Measurements from ENCODE around the gene GALNT14.

GALNT14 gene

DNA sequence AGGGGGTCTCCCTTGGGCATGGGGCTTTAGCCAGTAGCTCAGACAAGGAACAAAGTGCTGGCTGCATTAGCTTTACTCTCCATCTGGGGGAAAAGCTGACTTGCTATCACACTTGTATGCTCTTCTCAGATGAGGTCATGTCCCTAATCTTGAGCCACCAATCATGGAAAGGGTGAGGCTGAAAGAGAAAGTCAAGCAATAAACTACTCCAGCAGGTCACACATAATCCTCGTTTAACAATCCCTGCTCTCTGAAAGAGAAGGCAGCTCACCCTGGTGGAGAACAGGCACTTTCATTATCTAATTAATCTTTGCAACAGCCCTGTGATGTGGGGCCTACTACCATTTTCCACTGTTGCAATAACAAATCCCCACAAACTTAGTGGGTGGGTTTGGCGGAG is 201.3 kb downstream of the GALNT14 start:
- no peak for DNase-seq (ENCODE audit: low read depth)
- no peak overlapping the region for H3K4me3 ChIP-seq (ENCODE audit: low read depth, low read length)
- TF ChIP-seq, protein P1, sequence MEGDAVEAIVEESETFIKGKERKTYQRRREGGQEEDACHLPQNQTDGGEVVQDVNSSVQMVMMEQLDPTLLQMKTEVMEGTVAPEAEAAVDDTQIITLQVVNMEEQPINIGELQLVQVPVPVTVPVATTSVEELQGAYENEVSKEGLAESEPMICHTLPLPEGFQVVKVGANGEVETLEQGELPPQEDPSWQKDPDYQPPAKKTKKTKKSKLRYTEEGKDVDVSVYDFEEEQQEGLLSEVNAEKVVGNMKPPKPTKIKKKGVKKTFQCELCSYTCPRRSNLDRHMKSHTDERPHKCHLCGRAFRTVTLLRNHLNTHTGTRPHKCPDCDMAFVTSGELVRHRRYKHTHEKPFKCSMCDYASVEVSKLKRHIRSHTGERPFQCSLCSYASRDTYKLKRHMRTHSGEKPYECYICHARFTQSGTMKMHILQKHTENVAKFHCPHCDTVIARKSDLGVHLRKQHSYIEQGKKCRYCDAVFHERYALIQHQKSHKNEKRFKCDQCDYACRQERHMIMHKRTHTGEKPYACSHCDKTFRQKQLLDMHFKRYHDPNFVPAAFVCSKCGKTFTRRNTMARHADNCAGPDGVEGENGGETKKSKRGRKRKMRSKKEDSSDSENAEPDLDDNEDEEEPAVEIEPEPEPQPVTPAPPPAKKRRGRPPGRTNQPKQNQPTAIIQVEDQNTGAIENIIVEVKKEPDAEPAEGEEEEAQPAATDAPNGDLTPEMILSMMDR (IDR thresholded peaks at IDR 0.05; ENCODE audit: insufficient read depth, low read depth, low read length, missing control alignments): no peak

DNA sequence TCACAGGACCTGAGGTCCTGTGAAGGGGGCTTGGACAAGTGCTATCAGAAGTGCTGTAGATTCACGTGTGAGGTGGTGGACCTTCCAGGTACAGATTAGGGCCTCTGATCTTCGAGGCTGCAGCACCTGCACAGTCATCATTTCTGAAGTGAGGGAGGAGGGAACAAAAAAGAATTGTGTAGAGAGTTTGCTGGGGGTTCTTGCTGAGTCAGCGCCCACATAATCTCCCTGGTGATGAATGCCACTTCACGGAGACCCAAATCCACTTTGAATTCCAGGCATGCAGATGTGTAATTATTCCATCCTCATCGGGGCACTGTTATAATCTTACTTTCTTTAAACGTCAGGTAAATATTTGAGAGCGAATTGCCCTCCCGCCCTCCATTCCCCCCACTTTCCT is 202.4 kb downstream of the GALNT14 start:
- TF ChIP-seq, protein P1 (IDR thresholded peaks at IDR 0.05; ENCODE audit: insufficient read depth, low read depth, low read length, missing control alignments): no peak

DNA sequence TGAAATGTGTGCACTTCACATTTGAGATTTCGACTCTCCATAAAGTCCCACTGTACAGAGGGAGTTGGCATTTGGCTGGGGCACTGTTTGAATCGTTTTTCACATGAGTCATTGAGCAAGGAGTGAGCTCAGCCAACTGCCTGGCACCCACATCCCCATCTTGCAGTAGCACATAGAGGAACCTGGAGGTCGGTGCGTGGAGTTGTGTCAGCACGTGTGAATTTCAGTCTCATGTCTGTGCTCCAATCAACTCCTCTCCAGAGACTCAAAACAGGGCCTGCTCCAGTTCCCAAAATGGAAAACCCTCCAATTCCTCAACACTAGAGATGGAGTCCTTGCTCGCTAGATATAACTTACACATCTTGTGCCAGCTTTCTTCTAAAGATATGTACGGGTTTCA is 204.2 kb downstream of the GALNT14 start:
- TF ChIP-seq, protein P1 (IDR thresholded peaks at IDR 0.05; ENCODE audit: insufficient read depth, low read depth, low read length, missing control alignments): no peak
- no peak for DNase-seq (ENCODE audit: low read depth)
- no peak overlapping the region for H3K4me3 ChIP-seq (ENCODE audit: low read depth, low read length)

More for the DNA sequence above, 202.4 kb downstream of the GALNT14 start:
- no peak for DNase-seq (ENCODE audit: low read depth)
- no peak overlapping the region for H3K4me3 ChIP-seq (ENCODE audit: low read depth, low read length)

DNA sequence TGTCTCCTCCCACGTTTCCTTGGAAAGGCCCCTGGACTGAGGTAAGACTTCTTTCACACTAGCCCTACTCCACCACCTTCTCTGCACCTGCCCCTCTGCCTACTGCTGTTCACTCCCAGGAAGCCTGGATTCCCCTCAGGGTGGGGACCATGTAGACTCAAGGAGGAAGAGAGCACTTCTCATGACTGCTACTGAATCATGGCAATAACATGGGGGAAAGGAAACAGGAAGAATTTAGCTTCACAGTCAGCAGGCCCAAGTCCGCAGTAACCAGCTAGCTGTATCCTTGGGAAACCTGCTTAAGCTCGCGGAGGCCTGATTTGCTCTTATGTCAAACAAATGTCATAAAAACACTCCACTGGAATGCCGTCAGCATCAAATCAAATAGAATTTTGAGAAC is 204.7 kb downstream of the GALNT14 start:
- no peak for DNase-seq (ENCODE audit: low read depth)

DNA sequence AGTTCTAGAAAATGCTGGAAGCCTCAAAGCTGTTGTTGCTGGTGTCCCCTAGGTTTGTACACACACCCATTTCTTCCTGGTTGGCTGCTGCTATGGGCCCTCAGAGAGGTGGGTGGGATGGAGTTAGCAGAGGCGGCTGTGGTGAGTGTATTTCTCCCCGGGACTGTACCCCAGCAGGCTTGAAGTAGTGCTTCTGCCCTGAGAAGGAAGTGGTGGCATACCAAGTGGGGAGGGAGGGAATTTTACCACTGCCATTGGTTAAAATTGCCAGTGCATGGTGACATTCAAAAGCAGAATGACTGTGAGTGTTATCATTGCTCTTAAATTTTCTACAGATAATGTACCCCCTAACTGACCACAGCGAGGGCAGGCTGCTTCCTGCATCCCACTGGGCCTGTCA is 205.4 kb downstream of the GALNT14 start:
- H3K4me3 ChIP-seq (ENCODE audit: low read depth, low read length): no peak overlapping the region
- TF ChIP-seq, protein P1 (IDR thresholded peaks at IDR 0.05; ENCODE audit: insufficient read depth, low read depth, low read length, missing control alignments): no peak
- DNase-seq (ENCODE audit: low read depth): no peak

More for the DNA sequence above, 204.7 kb downstream of the GALNT14 start:
- no peak overlapping the region for H3K4me3 ChIP-seq (ENCODE audit: low read depth, low read length)
- TF ChIP-seq, protein P1 (IDR thresholded peaks at IDR 0.05; ENCODE audit: insufficient read depth, low read depth, low read length, missing control alignments): no peak

DNA sequence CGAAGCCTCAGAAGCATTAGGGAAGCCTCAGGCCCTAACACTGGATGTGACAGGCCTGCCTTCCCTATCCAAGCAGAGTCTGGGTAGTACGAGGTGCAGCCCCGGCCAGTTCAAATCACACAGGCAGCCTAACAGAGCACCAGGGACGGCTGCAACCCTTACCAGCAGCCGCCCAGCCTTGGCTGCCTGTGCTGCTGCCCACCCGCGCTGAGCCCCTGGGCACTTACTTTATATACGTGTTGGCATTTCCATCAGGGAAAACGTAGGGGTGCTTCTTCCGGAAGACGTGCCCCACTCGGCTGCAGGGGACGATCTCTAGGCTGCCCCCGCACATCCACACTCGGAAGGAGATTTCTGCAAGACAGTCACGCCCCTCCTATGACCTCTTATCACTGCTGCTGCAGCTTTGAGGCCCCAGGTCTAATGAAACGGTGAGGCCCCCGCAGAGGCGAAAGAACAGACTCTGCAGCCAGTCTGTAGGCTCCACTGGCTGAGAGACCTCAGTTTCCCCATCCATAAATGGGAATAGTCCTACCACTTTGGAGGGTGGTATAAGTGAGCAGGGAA is 206.3 kb downstream of the GALNT14 start:
- no peak overlapping the region for H3K4me3 ChIP-seq (ENCODE audit: low read depth, low read length)
- DNase-seq (ENCODE audit: low read depth): no peak
- TF ChIP-seq, protein P1 (IDR thresholded peaks at IDR 0.05; ENCODE audit: insufficient read depth, low read depth, low read length, missing control alignments): no peak

DNA sequence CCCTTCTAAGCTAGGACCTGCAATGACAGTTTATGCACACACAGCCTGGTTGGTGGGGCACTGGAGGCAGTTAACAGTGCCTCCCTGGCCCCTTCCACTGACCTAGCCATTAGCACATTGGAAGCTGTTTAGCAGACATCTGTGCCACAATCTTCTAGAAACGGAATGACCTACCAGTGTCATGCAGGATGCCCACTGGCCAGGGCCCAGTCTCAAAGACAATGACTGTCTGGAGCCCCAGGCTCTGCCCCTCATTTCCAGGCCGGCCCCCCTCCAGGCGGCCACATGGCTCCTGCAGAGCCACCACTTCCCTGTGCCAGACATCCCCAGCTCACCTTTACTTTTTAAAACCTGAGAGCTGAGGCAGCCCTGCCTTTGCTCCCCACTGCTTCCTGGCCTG is 207.5 kb downstream of the GALNT14 start:
- H3K4me3 ChIP-seq (ENCODE audit: low read depth, low read length): no peak overlapping the region
- DNase-seq (ENCODE audit: low read depth): no peak
- TF ChIP-seq, protein P1 (IDR thresholded peaks at IDR 0.05; ENCODE audit: insufficient read depth, low read depth, low read length, missing control alignments): no peak
